NCI-H187 treated with DMSO at 0.1 percent for 48 hours (cell line): Measurements from ENCODE around the gene UQCR10.
A peak's percentile ranks its signal among the peaks of the same experiment; 100 is the strongest.
"Not testable (repeated sequence)": the region's sequence is repeated elsewhere in the genome, so short reads cannot be mapped to it uniquely, and the experiment has no call there.

Source experiments
- DNase-seq: peaks from one replicate; lab custom pipeline; 2025; lab: John Stamatoyannopoulos, UW

The UQCR10 gene

DNA sequence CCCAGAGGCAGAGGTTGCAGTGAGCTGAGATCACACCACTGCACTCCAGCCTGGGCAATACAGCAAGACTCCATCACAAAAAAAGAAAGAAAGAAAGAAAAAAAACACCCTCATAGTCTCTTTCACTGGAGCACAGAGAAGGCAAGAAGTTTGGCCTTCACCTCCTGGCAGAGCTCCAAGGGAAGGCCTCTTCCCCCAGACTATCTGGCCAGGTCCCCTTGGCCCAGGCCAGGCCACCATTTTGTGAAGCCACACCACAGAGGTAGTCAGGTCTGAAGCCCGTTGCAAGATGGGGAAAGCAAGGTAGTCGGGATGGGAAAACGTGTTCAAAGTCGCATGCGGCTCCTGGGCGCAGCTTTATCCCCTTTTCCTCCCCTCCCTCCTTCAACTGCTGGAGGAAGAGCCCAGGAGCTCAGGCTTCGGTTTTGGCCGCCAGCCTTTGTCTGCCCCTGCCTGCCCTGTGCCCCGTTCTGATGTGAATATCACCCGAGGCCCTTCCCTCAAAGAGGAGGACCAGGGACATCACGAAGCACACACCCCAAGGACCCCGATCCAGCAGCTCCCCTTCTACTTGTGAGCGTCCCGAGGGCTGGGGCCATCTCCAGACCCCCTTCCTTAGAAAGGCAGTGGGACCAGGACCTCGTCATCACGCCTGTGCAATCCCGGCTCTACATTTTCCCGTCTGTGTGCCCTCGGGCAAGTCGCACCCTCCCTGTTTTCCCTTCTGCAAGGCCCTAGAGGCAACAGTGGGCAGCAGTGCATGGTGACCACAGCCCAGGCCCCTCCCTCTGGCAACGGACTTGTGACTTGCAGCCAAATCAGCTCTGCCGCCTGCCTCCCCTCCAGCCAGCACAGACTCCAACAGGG, 29.7 kb upstream of the UQCR10 start:
- DNase-seq: no peak

DNA sequence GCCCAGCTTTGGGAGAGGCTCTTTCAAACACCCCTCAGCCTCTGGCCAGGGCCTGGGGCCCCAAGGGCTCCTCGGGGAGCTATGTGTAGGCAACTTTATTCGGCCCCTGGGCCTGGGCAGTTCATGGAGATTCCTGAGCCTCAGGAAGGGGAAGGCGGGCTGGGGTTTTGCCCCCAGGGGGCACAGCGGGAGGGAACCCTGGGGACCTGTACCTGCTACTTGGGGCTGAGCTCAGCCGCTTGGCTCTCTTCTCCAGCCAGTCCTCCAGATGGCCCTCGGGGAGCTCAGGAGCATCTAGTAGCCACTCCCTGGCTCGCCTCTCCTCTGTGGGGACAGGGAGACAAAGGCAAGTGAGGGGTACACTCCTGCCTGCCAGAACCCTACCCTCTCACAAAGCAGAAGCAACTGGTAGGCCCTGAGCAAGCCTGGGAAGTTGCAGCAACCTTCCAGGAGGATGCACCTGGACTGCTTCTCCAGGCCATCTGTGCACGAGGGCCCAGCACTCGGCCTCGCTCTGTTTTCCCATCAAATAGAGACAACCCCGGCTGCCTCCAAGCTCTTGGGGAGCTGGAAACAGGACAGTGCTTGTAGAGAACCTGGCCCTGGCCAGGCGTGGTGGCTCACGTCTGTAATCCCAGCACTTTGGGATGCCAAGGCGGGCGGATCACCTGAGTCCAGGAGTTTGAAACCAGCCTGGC, 28.9 kb upstream of the UQCR10 start:
- no peak for DNase-seq

DNA sequence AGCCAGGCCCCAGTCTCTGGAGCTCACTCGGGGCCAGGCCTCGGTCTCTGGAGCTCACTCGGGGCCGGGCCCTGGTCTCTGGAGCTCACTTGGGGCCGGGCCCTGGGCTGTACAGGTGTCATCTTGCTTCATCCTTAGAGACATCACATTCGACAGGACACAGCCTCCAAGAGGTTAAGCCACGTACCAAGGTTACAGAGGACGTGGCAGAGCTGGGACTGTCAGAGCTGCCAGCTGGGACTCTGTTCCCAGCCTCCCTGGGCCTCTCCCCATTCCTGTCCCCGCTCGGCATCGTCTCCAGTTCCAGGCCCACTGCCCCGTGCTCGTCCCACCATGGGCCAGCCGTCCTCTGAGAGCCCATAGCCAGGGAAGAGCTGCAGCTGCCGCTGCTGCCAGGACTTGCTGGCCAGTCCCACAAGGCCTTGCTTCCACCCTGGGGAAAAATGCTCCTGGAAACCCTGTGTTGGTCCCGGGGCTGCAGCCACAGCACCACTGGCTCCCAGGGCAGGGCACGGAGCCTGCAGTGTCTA, 27.8 kb upstream of the UQCR10 start:
- DNase-seq: no peak

DNA sequence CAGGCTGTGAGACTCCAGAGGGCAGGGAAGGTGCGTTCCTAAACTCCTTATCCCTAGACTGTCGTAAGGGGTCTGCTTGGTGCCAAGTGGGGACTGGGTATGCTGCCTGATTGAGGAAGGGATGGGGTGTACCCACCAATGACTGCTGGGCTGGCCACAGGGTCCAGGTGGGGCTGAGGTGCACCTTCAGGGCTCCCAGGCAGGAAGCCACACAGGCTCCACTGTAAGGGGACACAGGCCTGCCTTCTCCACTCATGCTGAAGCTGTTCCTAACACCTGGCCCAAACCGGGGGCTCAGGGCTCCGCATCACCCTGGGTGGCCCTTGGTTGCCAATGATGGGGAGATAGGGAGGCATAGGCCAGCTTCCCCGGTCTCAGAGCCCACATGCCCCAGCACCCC, 27.0 kb upstream of the UQCR10 start:
- DNase-seq: no peak

DNA sequence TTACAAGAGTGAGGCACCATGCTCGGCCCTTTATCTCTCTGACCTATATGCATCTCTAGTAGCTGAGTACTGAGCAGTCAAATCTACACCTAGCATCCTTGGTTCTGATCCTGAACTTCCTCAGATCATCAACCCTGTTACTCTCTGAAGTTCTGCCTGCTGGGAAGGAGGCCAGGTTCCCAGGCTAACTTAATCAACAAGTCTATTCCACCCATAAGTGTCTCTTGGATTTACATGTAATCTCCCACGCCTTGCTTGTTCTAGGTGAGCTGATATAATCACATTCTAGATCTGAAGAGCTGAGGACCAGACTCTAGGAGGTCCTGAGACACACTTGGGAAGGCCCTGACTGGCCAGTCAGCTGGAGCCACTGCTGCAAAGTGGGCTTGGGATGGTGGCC, 25.2 kb upstream of the UQCR10 start:
- no peak for DNase-seq

DNA sequence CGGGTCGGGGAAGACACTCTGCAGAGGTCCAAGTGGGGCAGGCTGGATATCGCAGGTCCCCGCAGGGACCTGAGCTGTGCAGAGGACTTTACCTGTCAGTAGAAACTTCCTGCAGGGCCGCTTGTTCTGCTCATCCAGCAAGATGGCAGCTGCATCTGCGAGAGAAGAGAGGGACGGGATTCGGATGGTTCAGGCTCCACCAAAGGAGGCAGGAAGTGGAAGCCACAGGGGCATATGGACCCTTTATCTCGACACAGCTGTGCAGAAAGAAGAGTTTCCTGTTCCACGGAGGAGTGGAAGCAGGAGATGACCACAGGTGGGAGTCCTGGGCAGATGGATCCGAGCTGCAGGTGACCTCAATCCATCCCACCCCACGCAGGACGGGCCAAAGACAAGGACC, 24.8 kb upstream of the UQCR10 start:
- no peak for DNase-seq

DNA sequence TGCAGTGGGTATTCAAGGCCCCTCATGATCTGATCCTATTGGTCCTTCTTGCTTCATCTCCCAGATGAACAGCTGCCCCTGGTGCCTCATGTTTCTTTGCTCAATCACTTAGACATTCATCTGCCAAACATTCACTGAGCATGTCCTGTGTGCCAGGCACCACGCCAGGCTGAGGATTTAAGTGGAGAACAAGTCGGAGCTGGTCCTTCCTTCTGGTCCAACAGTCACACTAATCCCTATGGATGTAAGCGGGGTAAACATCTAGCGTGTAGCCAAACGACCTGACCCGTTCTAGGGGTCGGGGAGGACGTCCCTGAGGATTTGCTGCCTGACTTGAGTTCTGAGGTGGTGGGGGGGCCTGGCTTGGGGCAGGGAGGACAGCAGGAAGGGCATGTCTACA, 22.3 kb upstream of the UQCR10 start:
- DNase-seq: no peak

DNA sequence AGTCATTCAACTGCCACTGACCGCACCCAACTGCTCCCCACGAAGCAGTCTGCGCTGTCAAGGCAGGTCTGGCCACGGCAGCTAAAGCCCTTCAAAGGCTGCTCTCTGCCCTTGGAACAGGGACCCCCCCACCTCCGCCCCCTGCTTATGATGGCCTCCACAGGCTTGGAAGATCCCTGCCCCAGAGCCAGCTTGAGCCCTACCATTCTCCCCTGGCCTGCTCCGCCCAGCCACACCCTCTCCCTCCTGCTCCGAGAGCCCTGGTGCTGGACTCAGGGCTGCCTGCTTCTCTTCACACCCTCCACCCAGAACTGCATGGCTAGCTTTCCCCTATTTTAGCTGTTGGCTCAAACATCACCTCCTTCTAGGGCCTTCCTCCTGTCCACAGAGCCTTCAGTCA, 19.3 kb upstream of the UQCR10 start:
- DNase-seq: no peak

DNA sequence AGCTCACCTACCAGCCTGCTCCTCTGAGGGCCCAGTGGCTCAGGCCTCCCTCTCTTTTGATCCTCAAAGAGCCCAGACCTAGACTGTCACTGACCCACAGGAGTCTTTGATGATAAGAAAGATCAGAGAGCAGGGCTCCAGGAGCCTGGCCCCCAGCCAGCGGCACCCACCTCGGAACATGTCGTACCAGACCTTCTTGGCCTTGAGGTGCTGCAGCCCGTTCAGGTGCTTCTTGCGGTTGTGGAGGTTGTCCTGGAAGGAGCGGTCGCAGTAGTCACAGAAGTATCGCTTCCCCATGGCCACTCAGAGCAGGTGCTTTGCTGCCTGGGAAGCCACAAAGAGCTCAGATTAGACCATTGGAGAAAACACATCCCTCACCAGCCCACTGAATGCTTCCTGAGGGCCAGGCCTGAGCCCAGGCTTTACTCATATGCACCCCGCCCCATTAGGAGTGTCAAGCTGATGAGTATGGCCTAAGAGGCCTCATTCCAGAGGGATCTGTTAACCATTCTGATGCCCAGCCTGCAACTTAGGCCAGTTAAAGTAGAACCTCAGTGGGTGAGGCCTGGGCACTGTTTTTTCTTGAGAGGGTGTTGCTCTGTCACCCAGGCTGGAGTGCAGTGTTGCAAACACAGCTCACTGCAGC, 18.8 kb upstream of the UQCR10 start:
- DNase-seq: no peak

DNA sequence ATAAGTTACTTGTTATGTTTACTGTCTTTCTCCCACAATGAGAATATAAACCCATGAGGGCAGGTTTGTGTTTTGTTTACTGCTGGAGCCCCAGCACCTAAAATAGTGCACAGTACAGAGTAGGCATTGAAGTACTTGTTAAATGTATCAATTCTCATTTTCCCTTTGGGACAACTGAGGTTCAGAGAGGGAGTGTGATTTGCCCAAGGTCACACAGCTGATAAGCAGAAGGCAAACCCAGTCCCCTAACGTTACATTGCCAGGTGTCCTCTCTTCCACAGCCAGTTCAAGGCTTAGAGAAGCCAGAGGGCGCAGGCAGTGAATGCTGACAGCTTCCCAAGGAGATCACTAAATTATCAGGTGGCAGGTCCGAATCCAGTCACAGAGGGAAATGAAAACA, 17.1 kb upstream of the UQCR10 start:
- no peak for DNase-seq

DNA sequence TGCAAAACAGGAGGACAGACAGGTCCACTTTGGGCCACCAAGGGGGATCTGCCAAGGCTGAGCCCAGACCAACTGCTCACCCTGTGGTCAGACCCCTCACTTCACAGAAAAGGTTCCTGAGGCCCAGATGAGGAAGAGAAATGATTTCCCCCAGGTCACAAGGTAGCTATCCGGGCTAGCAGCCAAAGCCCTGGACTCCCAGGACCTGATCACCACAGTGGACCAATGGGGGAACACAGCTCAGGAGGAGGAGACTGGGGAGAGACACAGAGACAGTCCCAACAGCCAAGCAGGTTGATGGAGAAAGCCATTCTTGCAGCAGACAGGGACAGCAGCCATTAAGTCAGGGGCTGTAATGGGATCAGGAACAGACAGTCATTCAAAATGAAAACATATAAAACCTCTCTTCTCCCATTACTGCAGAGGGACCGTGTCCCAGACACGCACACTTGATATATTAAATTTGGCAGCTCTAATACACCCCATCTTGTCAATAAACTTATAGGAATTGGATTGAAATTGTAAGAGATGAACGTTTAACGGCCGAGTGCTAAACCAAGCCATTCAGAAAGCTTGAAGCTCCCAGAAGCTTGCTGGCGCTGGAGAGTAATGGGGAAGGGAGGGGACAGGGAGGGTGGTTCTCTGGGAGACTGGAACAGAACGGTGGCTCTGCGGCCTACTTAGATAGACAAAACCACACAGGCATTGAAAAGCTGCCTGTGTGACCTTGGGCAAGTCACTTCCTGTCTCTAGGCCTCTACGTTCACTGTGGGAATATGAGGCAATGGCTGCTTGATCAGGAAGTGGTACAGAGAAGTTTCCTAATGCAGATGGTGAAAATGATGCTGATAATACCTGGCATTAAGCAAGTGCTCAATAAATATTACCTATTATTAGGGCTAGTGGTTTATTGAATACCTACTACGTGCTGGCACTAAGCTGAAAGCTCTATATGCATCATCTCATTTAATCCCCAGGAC, 16.3 kb upstream of the UQCR10 start:
- DNase-seq: no peak

DNA sequence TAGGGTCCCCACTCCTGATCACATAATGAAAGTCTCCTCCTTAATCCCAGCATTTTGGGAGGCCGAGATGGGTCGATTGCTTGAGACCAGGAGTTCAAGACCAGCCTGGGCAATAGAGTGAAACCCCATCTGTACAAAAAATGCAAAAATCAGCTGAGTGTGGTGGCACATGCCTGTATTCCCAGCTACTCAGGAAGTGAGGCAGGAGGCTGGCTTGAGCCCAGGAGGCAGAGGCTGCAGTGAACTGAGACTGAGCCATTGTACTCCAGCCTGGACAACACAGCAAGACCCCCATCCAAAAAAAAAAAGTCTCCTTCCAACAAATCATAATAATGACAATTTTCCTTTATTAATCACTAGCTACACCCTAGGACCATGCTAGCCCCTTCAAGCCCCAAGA, 15.5 kb upstream of the UQCR10 start:
- no peak for DNase-seq

DNA sequence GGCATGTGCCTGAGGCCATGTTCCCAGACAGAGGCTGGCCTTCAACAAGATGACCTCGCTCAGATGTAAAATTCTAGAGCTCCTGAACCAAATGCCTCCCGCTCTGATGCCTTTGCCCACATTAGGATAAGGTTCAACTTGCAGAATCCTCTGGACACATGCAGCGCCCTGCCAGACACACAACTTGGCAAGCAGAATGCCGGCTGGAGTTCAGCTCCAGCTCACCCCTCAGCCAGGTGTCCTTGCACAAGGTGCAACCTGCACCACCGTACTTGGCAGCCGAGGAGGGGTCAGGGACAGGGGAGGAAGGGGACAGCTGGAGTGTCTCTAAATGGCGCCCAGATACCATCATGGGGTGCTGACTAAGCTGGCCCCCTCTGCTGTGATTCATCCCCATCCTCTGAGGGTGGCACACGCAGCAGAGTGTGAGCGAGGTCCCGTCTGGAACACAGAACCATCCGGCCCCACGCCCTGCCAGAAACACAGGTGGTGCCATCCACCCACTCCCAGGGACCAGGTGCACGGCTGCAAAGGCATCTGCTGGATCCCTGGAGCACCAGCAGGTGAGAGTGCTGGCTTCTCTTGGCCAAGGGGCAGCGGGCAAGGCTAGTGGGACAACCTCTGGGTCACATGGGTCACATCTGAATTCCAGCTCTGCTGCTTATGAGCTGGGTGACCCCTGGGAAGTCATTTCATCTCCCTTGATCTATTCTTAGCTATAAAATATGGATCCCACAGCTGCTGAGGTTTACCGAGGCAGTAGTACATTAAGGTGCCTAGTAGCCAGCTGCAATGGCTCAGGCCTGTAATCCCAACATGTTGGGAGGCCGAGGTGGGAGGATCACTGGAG, 13.1 kb upstream of the UQCR10 start:
- no peak for DNase-seq

DNA sequence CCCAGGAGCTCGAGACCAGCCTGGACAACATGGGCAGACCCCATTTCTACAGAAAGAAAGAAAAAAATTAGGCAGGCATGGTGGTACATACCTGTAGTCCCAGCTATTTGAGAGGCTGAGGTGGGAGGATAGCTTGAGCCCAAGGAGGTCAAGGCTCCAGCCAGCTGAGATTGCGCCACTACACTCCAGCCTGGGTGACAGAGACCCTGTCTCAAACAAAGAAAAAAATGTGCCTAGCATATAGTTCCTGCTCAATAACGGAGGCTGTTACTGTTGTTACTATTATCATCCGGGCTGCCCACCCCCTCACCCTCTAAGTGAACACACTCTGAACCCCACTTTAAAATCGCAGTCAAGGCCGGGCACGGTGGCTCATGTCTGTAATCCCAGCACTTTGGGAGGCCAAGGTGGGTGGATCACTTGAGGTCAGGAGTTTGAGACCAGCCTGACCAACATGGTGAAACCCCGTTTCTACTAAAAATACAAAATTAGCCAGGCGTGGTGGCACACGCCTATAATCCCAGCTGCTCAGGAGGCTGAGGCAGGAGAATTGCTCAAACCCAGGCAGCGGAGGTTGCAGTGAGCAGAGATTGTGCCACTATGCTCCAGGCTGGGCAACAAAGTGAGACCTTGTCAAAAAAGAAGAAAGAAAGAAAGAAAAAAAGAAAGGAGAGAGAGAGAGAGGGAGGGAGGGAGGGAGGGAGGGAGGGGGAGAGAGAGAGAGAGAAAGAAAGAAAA, 12.3 kb upstream of the UQCR10 start:
- not testable (repeated sequence) for DNase-seq

DNA sequence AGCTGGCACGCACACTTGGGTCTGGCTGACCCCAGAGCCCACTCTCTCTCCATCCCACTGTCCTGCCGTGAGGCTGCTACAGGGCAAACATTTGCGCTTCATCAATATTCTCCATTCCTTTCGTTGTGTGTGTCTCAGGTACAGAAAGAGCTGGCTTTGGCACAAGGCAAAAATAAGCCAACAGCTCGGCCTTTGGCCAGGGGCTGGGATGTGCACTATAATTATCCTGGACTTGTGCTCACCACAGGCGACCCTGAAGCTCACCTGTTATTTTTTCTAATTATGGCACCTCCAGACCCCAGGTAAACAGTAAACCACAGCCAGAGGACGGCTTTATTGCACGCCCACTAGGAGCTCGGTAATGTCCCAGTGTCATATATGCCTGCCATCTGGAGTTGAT, 11.3 kb upstream of the UQCR10 start:
- DNase-seq: no peak

DNA sequence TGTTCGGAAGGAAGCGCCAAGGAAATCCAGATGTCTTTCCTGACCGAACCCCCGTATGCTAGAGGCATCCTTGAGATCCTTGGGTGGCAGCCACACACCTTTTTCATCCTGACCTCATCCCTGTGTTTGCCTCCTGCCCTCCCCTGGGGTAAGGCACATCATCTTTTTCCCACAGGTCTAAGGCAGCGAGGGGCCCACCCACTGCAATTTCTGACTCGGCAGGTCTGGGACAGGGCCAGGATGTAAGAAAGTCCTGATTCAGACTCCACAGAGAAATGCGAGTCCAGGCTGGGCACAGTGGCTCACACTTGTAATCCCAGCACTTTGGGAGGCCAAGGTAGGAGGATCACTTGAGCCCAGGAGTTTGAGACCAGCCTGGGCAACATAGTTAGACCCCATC, 10.8 kb upstream of the UQCR10 start:
- no peak for DNase-seq

DNA sequence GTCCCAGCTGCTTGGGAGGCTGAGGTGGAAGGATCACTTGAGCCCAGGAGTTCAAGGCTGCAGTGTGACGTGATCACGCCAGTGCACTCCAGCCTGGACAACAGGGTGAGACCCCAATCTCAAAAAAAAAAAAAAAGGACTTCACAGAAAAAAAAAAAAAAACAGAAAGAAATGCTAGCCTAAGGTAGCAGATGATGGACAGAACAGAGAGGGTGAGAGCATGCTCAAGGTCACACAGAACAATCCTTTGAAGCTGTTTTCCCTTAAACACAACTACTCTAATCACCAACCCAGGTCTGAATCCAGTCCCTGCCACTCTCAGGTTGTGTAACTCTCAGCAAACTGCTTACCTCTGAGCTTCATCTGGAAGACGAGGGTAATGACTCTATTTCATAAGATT, 10.1 kb upstream of the UQCR10 start:
- DNase-seq: no peak

DNA sequence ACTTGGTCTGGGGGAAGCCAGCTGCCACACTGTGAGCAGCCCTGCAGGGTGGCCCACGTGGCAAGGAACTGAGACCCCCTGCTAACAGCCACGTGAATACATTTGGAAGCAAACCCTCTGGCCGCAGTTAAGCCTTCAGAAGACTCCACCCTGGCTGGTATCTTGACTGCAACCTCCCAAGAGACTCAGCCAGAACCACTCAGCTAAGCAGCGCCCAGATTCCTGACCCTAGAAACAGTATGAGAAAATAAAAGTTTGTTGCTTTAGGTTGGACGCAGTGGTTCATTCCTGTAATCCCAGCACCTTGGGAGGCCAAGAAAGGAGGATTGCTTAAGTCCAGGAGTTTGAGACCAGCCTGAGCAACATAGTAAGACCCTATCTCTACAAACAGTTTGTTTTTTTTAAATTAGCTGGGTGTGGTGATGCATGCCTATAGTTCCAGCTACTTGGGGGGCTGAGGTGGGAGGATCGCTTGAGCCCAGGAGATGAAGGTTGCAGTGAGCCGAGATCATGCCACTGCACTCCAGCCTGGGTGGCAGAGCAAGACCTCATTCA, 9.0 kb upstream of the UQCR10 start:
- no peak for DNase-seq

DNA sequence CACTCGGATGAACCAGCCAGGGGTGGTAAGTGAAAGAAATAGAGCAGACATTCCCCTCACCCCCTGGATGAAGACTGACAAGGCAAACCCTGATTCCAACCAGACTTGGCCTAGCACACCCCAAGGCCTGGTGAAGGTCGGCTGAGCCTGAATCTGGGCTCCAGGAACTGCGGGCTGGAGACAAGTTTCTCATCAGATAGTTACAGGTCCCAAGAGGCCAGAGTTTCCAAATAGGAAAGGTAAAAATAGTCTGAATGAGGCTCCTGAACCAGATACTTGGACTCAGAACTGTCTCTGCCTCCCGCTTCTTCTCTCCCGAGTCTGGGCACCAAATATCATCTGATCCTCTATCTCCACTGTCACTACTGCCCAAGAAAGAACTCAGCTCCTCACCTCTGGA, 8.2 kb upstream of the UQCR10 start:
- no peak for DNase-seq

DNA sequence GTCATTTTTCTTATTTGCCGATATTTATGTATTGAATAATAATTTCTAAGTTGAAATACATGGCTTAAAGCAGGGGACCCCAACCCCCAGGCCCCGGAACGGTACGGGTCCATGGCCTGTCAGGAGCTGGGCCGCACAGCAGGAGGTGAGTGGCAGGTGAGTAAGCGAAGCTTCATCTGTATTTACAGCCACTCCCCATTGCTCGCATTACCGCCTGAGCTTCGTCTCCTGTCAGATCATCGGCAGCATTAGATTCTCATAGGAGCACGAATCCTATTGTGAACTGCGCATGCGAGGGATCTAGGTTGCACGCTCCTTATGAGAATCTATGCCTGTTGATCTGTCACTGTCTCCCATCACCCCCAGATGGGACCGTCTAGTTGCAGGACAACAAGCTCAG, 4.9 kb upstream of the UQCR10 start:
- DNase-seq: peak; percentile 22
